ENCODE measurements around the gene TMEM9.
"Not testable (repeated sequence)": the region's sequence is repeated elsewhere in the genome, so short reads cannot be mapped to it uniquely, and the experiment has no call there.

The TMEM9 gene

GRCh38 chr1:201164645-201165044 lies 10.4 kb upstream of the TMEM9 start:
- H3K9me3 ChIP-seq (ENCODE audit: control insufficient read depth, low read length), result no peaks in the 10 kb centered on the region
- no peak overlapping the region for H3K27ac ChIP-seq (ENCODE audit: insufficient read depth, low read length, poor library complexity, severe bottlenecking)
- H3K4me3 ChIP-seq (ENCODE audit: insufficient read depth, low read depth, low read length, poor library complexity, severe bottlenecking), result no peak overlapping the region
- no peaks in the 10 kb centered on the region for H3K4me1 ChIP-seq (ENCODE audit: control insufficient read depth, insufficient read depth, low read length, poor library complexity, severe bottlenecking)
- no peaks in the 10 kb centered on the region for H3K27me3 ChIP-seq (replicated peaks; ENCODE audit: control insufficient read depth, insufficient read depth, low read length, poor library complexity, severe bottlenecking)
- H3K36me3 ChIP-seq (ENCODE audit: control insufficient read depth, insufficient read depth, low read length), result no peaks in the 10 kb centered on the region
- DNase-seq, result no peak

GRCh38 chr1:201163707-201164106 lies 9.4 kb upstream of the TMEM9 start:
- H3K36me3 ChIP-seq (ENCODE audit: control insufficient read depth, insufficient read depth, low read length), result no peaks in the 10 kb centered on the region
- no peak for DNase-seq
- no peak overlapping the region for H3K27ac ChIP-seq (ENCODE audit: insufficient read depth, low read length, poor library complexity, severe bottlenecking)
- no peaks in the 10 kb centered on the region for H3K27me3 ChIP-seq (replicated peaks; ENCODE audit: control insufficient read depth, insufficient read depth, low read length, poor library complexity, severe bottlenecking)
- H3K9me3 ChIP-seq (ENCODE audit: control insufficient read depth, low read length), result no peaks in the 10 kb centered on the region
- H3K4me3 ChIP-seq (ENCODE audit: insufficient read depth, low read depth, low read length, poor library complexity, severe bottlenecking), result no peak overlapping the region
- H3K4me1 ChIP-seq (ENCODE audit: control insufficient read depth, insufficient read depth, low read length, poor library complexity, severe bottlenecking), result no peaks in the 10 kb centered on the region

DNA sequence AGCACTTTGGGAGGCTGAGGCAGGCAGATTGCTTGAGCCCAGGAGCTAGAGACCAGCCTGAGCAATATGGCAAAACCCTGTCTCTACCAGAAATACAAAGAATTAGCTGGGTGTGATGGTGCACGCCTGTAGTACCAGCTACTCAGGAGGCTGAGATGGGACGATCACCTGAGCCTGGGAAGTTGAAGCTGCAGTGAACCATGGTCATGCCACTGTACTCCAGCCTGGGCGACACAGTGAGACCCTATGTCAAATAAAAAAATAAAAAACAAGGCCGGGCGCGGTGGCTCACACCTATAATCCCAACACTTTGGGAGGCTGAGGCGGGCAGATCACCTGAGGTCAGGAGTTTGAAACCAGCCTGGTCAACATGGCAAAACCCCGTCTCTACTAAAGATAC lies 8.8 kb upstream of the TMEM9 start:
- H3K9me3 ChIP-seq (ENCODE audit: control insufficient read depth, low read length); H3K27me3 ChIP-seq (replicated peaks; ENCODE audit: control insufficient read depth, insufficient read depth, low read length, poor library complexity, severe bottlenecking); H3K4me3 ChIP-seq (ENCODE audit: insufficient read depth, low read depth, low read length, poor library complexity, severe bottlenecking); H3K27ac ChIP-seq (ENCODE audit: insufficient read depth, low read length, poor library complexity, severe bottlenecking); H3K4me1 ChIP-seq (ENCODE audit: control insufficient read depth, insufficient read depth, low read length, poor library complexity, severe bottlenecking); DNase-seq; H3K36me3 ChIP-seq (ENCODE audit: control insufficient read depth, insufficient read depth, low read length): not testable (repeated sequence)

DNA sequence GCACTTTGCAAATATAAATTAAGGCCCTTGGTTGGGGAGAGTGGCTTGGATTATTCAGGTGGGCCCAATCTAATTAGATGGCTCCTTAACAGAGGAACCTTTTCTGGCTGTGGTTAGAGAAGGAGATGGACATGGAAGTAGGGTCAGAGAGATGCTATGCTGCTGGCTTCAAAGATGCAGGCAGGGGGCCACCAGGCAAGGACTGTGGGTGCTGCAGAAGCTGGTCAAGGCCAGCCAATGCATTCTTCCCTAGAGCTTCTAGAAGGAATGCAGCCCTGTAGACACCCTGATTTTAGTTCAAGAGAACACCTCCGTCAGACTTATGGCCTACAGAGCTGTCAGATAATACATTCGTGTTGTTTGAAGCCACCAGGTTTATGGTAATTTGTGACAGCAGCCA lies 3.7 kb upstream of the TMEM9 start:
- no peak for DNase-seq
- H3K4me1 ChIP-seq (ENCODE audit: control insufficient read depth, insufficient read depth, low read length, poor library complexity, severe bottlenecking), result peaks cover 8% of the 10 kb centered on the region
- no peaks in the 10 kb centered on the region for H3K9me3 ChIP-seq (ENCODE audit: control insufficient read depth, low read length)
- no peak overlapping the region for H3K27ac ChIP-seq (ENCODE audit: insufficient read depth, low read length, poor library complexity, severe bottlenecking)
- H3K27me3 ChIP-seq (replicated peaks; ENCODE audit: control insufficient read depth, insufficient read depth, low read length, poor library complexity, severe bottlenecking), result no peaks in the 10 kb centered on the region
- no peak overlapping the region for H3K4me3 ChIP-seq (ENCODE audit: insufficient read depth, low read depth, low read length, poor library complexity, severe bottlenecking)
- no peaks in the 10 kb centered on the region for H3K36me3 ChIP-seq (ENCODE audit: control insufficient read depth, insufficient read depth, low read length)

- H3K4me1 ChIP-seq (ENCODE audit: control insufficient read depth, insufficient read depth, low read length, poor library complexity, severe bottlenecking), result peaks cover 8% of the 10 kb centered on the region
- H3K27me3 ChIP-seq (replicated peaks; ENCODE audit: control insufficient read depth, insufficient read depth, low read length, poor library complexity, severe bottlenecking), result no peaks in the 10 kb centered on the region
- no peak overlapping the region for H3K4me3 ChIP-seq (ENCODE audit: insufficient read depth, low read depth, low read length, poor library complexity, severe bottlenecking)
- DNase-seq, result no peak
- no peaks in the 10 kb centered on the region for H3K36me3 ChIP-seq (ENCODE audit: control insufficient read depth, insufficient read depth, low read length)
- no peaks in the 10 kb centered on the region for H3K9me3 ChIP-seq (ENCODE audit: control insufficient read depth, low read length)
- no peak overlapping the region for H3K27ac ChIP-seq (ENCODE audit: insufficient read depth, low read length, poor library complexity, severe bottlenecking)
Measured at GRCh38 chr1:201156819-201157218, 2.5 kb upstream of the TMEM9 start.

DNA sequence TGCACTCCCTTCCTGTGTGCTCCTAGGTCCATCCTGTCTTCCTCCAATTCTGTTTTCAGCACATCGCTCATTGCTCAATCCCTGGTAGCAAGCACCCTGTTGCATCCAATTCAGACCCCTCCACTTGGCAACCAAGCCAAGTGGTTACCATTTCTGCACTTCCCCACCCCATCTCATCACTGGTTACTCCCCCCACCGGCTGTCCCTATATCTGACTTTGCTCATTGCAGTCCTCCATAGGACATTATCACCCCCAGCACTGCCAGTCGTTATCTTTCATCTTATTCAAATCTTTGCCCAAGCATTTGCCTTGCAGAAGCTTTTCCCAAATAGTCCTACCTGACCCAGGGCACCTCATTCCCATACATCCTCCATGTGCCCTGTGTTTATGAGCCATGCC lies 2.1 kb upstream of the TMEM9 start:
- Histone ChIP-seq H3K36me3 (ENCODE audit: control insufficient read depth, insufficient read depth, low read length) (no peaks in the 10 kb centered on the region), H3K4me3 (ENCODE audit: insufficient read depth, low read depth, low read length, poor library complexity, severe bottlenecking) (no peak overlapping the region), H3K9me3 (ENCODE audit: control insufficient read depth, low read length) (no peaks in the 10 kb centered on the region), H3K4me1 (ENCODE audit: control insufficient read depth, insufficient read depth, low read length, poor library complexity, severe bottlenecking) (peaks cover 8% of the 10 kb centered on the region), H3K27ac (ENCODE audit: insufficient read depth, low read length, poor library complexity, severe bottlenecking) (no peak overlapping the region), H3K27me3 (replicated peaks; ENCODE audit: control insufficient read depth, insufficient read depth, low read length, poor library complexity, severe bottlenecking) (no peaks in the 10 kb centered on the region)
- DNase-seq, result no peak

DNA sequence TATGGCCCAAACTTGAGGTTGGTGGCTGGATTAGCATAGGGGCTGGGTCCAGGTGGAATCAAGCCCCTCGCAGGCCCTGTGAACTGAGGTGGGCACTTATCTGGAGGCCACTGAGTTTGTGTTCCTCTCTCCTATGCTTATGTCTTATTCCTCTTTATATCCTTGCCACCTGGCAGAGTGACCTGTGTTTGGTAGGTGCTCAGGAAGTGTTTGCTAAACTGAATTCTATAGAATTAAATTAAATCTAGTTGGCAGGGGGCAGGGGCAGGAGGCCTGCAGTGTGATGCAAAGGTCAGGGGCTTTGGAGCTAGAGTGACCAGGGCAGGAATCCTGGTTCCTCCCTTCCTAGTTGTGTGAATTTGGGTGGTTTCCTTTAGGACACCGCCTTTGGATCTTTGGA lies 1.1 kb upstream of the TMEM9 start:
- Histone ChIP-seq H3K4me3 (ENCODE audit: insufficient read depth, low read depth, low read length, poor library complexity, severe bottlenecking) (no peak overlapping the region), H3K27ac (ENCODE audit: insufficient read depth, low read length, poor library complexity, severe bottlenecking) (no peak overlapping the region), H3K27me3 (replicated peaks; ENCODE audit: control insufficient read depth, insufficient read depth, low read length, poor library complexity, severe bottlenecking) (no peaks in the 10 kb centered on the region), H3K9me3 (ENCODE audit: control insufficient read depth, low read length) (no peaks in the 10 kb centered on the region), H3K4me1 (ENCODE audit: control insufficient read depth, insufficient read depth, low read length, poor library complexity, severe bottlenecking) (peaks cover 8% of the 10 kb centered on the region), H3K36me3 (ENCODE audit: control insufficient read depth, insufficient read depth, low read length) (no peaks in the 10 kb centered on the region)
- no peak for DNase-seq

DNA sequence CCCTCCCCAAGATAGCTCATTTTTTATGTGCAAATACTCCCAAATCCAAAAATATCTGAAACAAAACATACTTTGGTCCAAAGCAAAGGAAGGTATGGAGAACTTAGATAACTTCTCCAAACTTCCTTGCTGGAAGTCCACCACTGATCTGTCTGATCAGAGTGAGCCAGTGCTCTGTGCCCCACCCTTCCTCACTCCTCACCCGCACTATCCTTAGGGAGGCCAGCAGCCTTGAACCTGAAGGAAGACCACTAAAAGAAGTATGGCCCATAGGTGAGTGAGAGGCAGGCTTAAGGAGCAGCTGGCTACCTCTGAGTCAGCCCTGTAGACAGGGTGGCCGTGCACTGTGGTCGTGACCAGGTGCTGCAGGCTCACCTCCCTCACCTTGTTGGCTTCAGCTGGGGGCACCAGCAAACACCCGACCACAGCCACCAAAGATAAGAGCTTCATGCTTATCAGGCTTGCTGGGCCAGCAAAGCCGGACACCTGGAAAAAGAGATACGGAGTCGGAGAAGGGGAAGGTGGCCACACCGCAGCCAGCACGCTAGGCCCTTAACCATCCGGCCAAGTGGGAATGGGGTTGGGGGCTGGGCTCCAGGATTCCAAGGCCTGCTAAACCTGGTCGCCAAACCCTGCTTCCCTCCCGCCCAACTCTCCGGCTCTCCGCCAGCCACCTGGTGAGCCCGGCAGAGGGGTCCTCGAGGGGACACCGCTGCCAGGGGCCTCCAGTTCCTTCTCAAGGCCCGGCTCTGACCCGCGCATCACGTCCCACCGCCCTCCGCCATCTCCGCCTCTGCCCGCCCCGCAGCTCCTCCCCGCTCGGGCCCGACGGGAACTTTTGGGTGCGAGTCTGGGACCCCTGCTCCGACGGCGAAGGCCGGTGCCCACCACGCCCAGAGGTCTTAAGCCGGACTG lies 543 bp downstream of the TMEM9 start:
- DNase-seq, result no peak
- Histone ChIP-seq H3K36me3 (ENCODE audit: control insufficient read depth, insufficient read depth, low read length) (no peaks in the 10 kb centered on the region), H3K27ac (ENCODE audit: insufficient read depth, low read length, poor library complexity, severe bottlenecking) (no peak overlapping the region), H3K9me3 (ENCODE audit: control insufficient read depth, low read length) (no peaks in the 10 kb centered on the region), H3K4me1 (ENCODE audit: control insufficient read depth, insufficient read depth, low read length, poor library complexity, severe bottlenecking) (peaks cover 8% of the 10 kb centered on the region), H3K27me3 (replicated peaks; ENCODE audit: control insufficient read depth, insufficient read depth, low read length, poor library complexity, severe bottlenecking) (no peaks in the 10 kb centered on the region), H3K4me3 (ENCODE audit: insufficient read depth, low read depth, low read length, poor library complexity, severe bottlenecking) (peak overlapping the region; percentile 86)

DNA sequence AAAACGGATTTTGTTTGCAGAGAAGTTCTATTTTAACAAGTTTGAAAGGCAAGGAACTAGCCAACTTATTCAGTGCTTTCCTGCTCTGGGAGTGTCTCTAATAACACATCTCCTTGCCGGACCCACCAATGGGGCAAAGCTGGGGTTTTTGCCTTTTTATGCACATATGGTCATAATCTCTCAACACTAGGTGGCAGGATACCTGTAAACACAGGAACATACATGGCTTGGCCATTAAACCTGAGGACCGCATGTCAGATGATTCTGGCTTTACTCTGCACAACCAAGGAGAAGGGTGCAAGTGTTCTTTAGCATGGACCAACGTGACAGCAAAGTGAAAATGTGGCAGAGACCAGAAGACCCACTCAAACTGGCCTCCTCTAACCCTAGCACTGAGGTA lies 4.9 kb downstream of the TMEM9 start:
- no peak for DNase-seq
- Histone ChIP-seq H3K4me1 (ENCODE audit: control insufficient read depth, insufficient read depth, low read length, poor library complexity, severe bottlenecking) (peaks cover 4% of the 10 kb centered on the region), H3K9me3 (ENCODE audit: control insufficient read depth, low read length) (no peaks in the 10 kb centered on the region), H3K27ac (ENCODE audit: insufficient read depth, low read length, poor library complexity, severe bottlenecking) (no peak overlapping the region), H3K36me3 (ENCODE audit: control insufficient read depth, insufficient read depth, low read length) (peaks cover 21% of the 10 kb centered on the region), H3K4me3 (ENCODE audit: insufficient read depth, low read depth, low read length, poor library complexity, severe bottlenecking) (no peak overlapping the region), H3K27me3 (replicated peaks; ENCODE audit: control insufficient read depth, insufficient read depth, low read length, poor library complexity, severe bottlenecking) (no peaks in the 10 kb centered on the region)

DNA sequence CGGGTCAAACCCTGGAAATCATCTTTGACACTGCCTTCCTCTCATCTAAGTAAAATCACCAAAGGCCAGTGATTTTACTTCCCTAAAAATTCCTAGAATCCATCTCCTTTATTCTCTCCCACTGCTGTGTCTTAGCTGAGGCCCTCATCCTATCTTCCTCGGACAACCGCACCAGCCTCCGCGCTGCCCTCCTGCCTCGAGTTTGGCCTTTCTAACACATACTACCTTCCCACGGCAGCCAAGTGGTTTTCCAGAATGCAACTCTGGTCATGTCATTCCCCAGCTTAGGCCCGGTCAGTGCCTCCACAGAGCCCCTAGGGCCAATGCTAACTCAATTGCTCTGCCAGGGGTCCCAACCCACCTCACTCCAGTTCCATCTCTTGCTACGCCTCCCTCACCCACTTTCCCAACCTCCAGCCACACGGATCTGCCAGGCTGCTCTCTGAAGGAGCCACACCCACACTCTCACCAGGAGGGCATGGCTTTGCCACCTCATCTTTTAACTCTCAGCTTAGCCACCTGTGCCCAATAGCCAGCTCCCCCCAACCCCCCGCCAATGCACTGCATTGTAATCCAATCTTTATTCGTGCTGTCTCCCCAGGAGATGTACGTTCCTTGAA lies 6.8 kb downstream of the TMEM9 start:
- no peaks in the 10 kb centered on the region for H3K9me3 ChIP-seq (ENCODE audit: control insufficient read depth, low read length)
- H3K27me3 ChIP-seq (replicated peaks; ENCODE audit: control insufficient read depth, insufficient read depth, low read length, poor library complexity, severe bottlenecking), result no peaks in the 10 kb centered on the region
- no peaks in the 10 kb centered on the region for H3K4me1 ChIP-seq (ENCODE audit: control insufficient read depth, insufficient read depth, low read length, poor library complexity, severe bottlenecking)
- H3K4me3 ChIP-seq (ENCODE audit: insufficient read depth, low read depth, low read length, poor library complexity, severe bottlenecking), result no peak overlapping the region
- DNase-seq, result no peak
- H3K36me3 ChIP-seq (ENCODE audit: control insufficient read depth, insufficient read depth, low read length), result peaks cover 39% of the 10 kb centered on the region
- H3K27ac ChIP-seq (ENCODE audit: insufficient read depth, low read length, poor library complexity, severe bottlenecking), result no peak overlapping the region
